NT2/D1 (cell line): Measurements from ENCODE around the gene KRT17.

Source experiments
- DNase-seq: peaks from one replicate; pipeline ENCODE4 v3.0.0-alpha.2; 2011; ENCODE audit warnings: low read depth, low spot score
- H3K27me3 ChIP-seq: 2 replicates; pipeline ENCODE4 v1.6.0; 2011; ENCODE audit warnings: mild to moderate bottlenecking; ENCODE audit not compliant: insufficient read length, insufficient read depth
- H3K36me3 ChIP-seq: 2 replicates; pipeline ENCODE4 v1.6.1; 2011; ENCODE audit warnings: mild to moderate bottlenecking, low read length, mixed read lengths; ENCODE audit not compliant: insufficient read depth, insufficient read length
- H3K4me1 ChIP-seq: 2 replicates; pipeline ENCODE4 v1.5.1; 2011; ENCODE audit not compliant: insufficient read depth, insufficient read length
- H3K4me3 ChIP-seq: 2 replicates; pipeline ENCODE4 v1.5.1; 2011; ENCODE audit warnings: low read depth; ENCODE audit not compliant: insufficient read length
- H3K9ac ChIP-seq: 2 replicates; pipeline ENCODE4 v1.6.0; 2011; ENCODE audit warnings: low read depth; ENCODE audit not compliant: insufficient read length
- H3K9me3 ChIP-seq: 2 replicates; pipeline ENCODE4 v1.5.1; 2011; ENCODE audit warnings: mild to moderate bottlenecking, low read length; ENCODE audit not compliant: insufficient read depth
- SUZ12 ChIP-seq: IDR thresholded peaks from 2 replicates; pipeline ENCODE4 v1.6.1; 2011; ENCODE audit not compliant: insufficient read length, insufficient read depth; ENCODE audit errors: extremely low read depth
- YY1 ChIP-seq: IDR thresholded peaks from 2 replicates; pipeline ENCODE4 v1.6.1; 2011; ENCODE audit not compliant: insufficient read length, insufficient read depth
- ZNF274 ChIP-seq: IDR thresholded peaks from 2 replicates; pipeline ENCODE4 v1.6.1; 2011; ENCODE audit warnings: mild to moderate bottlenecking, low read depth, low read length

KRT17 gene

DNA sequence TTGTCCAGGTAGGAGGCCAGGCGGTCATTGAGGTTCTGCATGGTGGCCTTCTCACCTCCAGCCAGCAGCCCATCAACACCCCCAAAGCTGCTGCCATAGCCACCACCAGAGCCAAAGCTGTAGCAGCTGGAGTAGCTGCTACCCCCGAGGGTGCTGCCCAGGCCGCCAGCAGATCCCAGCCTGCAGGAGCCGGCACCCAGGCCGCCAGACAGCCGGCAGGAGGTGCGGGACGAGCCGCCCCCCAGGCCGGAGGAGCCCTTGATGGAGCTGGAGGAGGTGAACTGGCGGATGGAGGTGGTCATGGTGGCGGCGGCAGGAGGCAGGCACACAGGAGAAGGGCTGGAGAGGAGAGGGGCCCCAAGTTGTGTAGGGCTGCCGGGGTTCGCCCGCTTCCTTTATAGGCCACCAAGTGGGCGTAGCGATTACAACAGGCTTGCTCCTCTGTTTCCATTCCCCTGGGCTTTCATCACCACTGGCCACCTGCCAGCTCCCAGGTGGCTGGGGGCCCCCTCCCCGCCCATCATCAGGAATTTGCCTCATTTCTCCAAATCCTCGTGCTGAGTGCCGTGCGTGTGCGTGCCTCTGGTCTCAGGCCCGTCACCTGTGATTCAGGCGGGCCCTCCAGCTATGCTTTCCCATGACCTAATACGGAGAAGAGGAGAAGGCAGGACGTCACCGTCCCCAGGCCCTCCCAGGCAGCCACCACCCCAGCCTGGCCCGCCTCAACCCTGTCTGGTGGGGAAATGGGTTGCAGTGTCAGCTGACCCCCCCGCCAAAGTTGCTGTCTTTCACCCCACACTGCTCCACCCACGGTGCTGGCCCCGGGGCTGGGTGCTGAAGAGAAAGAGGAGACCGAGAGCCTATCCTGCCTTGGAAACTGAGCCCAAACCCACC is at the start of gene KRT17:
Gene KRT17, minus strand, starts transcription at position 368 of the 894 bp plus-strand sequence. Its CDS starts 66 bp downstream, at position 302.
- Histone ChIP-seq H3K36me3 (no peaks in the 10 kb centered on the region), H3K9me3 (no peaks in the 10 kb centered on the region), H3K4me1 (peaks cover 38% of the 10 kb centered on the region), H3K27me3 (no peaks in the 10 kb centered on the region), H3K9ac (no peak within 1 kb of the TSS), H3K4me3 (no peak within 1 kb of the TSS)
- no peak for DNase-seq
- TF ChIP-seq ZNF274 (no peak), SUZ12 (no peak), YY1 (no peak)

DNA sequence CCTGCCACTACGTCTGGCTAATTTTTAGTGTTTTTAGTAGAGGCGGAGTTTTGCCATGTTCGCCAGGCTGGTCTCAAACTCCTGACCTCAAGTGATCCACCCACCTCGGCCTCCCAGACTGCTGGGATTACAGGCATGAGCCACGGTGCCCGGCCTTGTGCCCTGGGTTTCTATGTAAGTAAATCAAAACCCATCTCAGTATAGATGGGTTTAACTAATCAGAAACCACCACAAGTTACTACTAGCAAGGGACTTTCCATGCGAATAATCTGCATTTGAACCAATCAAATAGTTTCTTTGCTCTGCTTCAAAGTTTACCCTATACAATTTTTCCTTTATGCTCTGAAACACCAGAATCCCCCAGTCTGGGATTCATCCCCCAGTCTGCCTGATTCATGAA is 47.8 kb upstream of the KRT17 start:
- peaks cover 5% of the 10 kb centered on the region for H3K4me1 ChIP-seq
- no peak for TF ChIP-seq ZNF274
- TF ChIP-seq YY1: no peak
- no peak for TF ChIP-seq SUZ12
- no peaks in the 10 kb centered on the region for H3K36me3 ChIP-seq
- peaks cover 5% of the 10 kb centered on the region for H3K27me3 ChIP-seq
- H3K9ac ChIP-seq: no peak overlapping the region
- no peak for DNase-seq
- H3K4me3 ChIP-seq: no peak overlapping the region
- H3K9me3 ChIP-seq: no peaks in the 10 kb centered on the region

DNA sequence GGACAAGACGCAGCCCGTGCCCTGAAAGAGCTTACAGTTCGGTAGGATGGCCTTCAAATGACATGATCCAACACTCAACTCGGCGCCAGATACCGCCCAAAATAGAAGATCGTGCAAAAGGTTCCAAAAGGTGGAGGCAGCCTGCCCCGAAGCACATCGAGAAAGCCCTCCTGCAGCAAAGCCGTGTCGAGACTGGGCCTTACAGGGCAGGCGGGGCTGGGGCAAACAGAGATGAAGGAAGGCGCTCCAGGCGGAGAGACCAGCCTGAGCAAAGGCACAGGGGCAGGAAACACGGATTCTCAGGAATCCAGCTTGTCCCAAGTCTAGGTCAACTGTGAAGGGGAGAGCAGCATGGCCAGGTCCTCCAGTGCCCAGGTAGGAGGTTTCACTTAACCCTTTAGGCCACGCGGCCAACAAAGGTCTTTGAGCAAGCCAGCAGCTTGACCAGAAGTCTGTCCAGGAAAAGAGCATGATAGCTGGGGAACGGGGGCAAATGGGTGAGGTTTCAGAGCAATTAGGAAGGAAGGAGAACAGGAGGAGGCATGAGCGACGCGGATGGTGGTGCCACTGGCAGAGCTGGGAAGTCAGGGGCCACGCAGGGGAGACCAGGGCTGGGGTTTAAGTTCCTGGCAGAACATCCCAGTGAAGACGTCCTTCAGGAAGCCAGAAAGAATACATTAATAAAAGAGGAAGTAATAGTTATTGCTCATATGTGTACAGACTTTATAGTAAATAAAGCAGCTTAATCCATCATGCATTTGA is 43.1 kb upstream of the KRT17 start:
- TF ChIP-seq SUZ12: no peak
- no peak for TF ChIP-seq ZNF274
- no peak for TF ChIP-seq YY1
- Histone ChIP-seq H3K9me3 (peaks cover 3% of the 10 kb centered on the region; the same call in 1 of the 2 replicates), H3K36me3 (no peaks in the 10 kb centered on the region), H3K27me3 (peaks cover 6% of the 10 kb centered on the region), H3K4me1 (peaks cover 7% of the 10 kb centered on the region), H3K9ac (peak overlapping the region; percentile 79), H3K4me3 (peak overlapping the region; percentile 47)
- no peak for DNase-seq

DNA sequence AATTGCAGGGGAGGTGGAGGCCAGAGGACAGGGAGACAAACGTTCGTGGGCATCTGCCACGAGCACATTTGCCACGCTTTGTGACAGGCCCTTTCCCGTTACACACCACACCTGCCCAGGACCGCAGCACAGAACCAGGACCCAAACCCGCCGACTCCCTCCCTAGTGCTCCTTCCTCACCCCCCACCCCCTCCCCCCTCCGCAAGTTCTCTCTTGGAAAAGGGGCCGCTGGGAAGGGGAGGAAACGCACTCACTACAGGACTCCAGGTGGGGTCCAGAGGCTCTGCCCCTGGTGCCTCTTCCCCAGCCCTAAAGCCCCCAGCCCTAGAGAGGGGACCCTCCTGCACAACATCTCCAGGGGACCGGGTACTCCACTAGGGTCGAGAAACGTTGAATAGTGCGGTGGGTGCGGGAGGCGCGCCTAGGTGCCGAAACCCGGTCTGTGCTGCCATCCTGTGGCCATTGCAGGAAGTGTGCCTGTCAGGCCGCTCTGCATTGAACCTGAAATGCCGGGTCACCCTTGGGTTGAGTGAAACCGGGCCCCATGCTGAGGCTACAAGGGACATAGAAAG is 42.4 kb upstream of the KRT17 start:
- H3K27me3 ChIP-seq: peaks cover 6% of the 10 kb centered on the region
- DNase-seq: no peak
- H3K9ac ChIP-seq: peak overlapping the region; percentile 79
- H3K4me1 ChIP-seq: peaks cover 7% of the 10 kb centered on the region
- peak overlapping the region; percentile 47 for H3K4me3 ChIP-seq
- H3K9me3 ChIP-seq: peaks cover 6% of the 10 kb centered on the region; the same call in 1 of the 2 replicates
- H3K36me3 ChIP-seq: no peaks in the 10 kb centered on the region
- TF ChIP-seq YY1: no peak
- TF ChIP-seq ZNF274: no peak
- no peak for TF ChIP-seq SUZ12

DNA sequence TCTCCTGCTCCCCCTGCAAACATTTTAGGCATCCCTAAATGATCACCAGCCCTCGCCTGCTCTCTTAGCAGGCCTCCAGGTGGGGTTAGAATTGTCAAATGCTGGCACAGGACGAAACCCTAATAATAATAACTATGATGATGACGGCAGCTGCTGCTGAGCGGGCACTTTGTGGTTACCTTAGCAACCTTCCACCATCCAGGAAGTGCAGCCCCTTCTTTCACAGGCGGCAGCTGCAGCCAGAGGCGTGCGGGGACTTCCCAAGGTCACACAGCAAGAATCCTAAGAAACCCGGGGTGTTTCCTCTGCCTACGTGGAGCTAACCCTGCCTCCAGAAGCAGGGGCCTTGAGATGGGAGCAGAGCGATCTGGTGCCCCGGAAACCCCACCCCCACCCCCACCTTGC is 41.9 kb upstream of the KRT17 start:
- no peak for DNase-seq
- Histone ChIP-seq H3K36me3 (no peaks in the 10 kb centered on the region), H3K27me3 (peaks cover 6% of the 10 kb centered on the region), H3K4me1 (peaks cover 7% of the 10 kb centered on the region), H3K4me3 (peak overlapping the region; percentile 47), H3K9me3 (peaks cover 6% of the 10 kb centered on the region; the same call in 1 of the 2 replicates), H3K9ac (peak overlapping the region; percentile 79)
- TF ChIP-seq ZNF274 (no peak), SUZ12 (no peak), YY1 (no peak)

DNA sequence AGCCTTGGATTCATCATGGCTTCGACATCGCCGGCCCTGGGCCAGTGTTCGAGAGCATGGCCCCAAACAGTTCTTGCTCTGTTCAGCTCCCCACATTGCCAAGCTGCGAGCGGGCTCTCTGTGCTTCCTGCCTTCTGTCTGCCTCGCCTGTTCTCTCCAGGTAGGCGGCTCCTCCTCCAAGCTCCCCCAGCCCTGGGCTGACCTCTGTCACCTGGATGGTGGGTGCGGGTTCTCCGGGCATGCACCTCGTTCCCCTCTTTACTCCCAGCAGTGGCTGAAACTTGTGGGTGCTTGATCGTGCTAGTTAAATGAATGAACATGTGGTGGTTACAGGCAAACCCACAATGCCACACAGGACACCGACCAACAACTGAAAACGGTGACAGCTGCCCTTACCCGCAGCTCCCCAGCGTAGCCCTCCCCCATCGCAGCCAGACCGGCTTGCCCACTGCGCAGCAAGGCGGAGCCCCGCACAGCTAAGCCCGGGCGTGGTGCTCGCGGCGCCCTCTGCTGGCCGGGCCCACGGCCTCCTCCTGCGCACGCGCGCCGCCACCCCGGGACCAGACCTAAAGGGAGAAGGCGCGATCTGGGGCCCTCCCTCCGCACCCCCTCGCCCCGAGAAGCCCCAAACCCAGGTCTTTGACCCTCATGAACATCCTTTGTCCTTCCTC is 41.3 kb upstream of the KRT17 start:
- no peak for DNase-seq
- TF ChIP-seq YY1 (no peak), SUZ12 (no peak), ZNF274 (no peak)

More for the DNA sequence above, 41.3 kb upstream of the KRT17 start:
- peak overlapping the region; percentile 79 for H3K9ac ChIP-seq
- peaks cover 7% of the 10 kb centered on the region for H3K4me1 ChIP-seq
- no peaks in the 10 kb centered on the region for H3K36me3 ChIP-seq
- H3K4me3 ChIP-seq: peak overlapping the region; percentile 47
- H3K27me3 ChIP-seq: peaks cover 6% of the 10 kb centered on the region
- peaks cover 6% of the 10 kb centered on the region; the same call in 1 of the 2 replicates for H3K9me3 ChIP-seq
